ENCODE measurements around the gene APH1B.

APH1B gene

DNA sequence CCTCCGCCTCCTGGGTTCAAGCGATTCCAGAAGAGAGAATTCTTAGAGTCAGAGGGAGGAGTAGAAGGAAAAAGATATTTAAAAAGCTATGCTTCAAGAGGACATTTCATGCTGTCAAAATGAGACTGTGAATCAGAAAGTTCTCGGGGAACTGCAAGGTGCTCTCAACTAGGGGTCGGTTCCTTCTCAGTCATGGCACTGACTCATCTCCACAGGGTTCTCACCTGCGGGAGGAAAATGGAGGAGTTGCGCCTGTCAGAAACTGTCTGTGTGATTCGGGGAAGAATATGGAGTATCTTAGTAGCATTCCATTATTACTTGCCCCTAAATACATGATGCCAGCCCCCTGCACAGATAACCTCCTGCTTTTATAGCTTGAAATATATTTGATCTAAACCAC, 47.4 kb downstream of the APH1B start (continued):
- TF ChIP-seq, protein P1, sequence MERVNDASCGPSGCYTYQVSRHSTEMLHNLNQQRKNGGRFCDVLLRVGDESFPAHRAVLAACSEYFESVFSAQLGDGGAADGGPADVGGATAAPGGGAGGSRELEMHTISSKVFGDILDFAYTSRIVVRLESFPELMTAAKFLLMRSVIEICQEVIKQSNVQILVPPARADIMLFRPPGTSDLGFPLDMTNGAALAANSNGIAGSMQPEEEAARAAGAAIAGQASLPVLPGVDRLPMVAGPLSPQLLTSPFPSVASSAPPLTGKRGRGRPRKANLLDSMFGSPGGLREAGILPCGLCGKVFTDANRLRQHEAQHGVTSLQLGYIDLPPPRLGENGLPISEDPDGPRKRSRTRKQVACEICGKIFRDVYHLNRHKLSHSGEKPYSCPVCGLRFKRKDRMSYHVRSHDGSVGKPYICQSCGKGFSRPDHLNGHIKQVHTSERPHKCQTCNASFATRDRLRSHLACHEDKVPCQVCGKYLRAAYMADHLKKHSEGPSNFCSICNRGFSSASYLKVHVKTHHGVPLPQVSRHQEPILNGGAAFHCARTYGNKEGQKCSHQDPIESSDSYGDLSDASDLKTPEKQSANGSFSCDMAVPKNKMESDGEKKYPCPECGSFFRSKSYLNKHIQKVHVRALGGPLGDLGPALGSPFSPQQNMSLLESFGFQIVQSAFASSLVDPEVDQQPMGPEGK (CRISPR knock-in tag; IDR thresholded peaks at IDR 0.05; ENCODE audit: borderline replicate concordance), result no peak
- TF ChIP-seq ZFP3 (CRISPR knock-in tag; IDR thresholded peaks at IDR 0.05) (no peak), ZFP30 (CRISPR knock-in tag; IDR thresholded peaks at IDR 0.05) (no peak), TOX (CRISPR knock-in tag; IDR thresholded peaks at IDR 0.05; ENCODE audit: borderline replicate concordance) (no peak), TCF4 (CRISPR knock-in tag; IDR thresholded peaks at IDR 0.05; ENCODE audit: borderline replicate concordance) (no peak)
- TF ChIP-seq, protein P2, sequence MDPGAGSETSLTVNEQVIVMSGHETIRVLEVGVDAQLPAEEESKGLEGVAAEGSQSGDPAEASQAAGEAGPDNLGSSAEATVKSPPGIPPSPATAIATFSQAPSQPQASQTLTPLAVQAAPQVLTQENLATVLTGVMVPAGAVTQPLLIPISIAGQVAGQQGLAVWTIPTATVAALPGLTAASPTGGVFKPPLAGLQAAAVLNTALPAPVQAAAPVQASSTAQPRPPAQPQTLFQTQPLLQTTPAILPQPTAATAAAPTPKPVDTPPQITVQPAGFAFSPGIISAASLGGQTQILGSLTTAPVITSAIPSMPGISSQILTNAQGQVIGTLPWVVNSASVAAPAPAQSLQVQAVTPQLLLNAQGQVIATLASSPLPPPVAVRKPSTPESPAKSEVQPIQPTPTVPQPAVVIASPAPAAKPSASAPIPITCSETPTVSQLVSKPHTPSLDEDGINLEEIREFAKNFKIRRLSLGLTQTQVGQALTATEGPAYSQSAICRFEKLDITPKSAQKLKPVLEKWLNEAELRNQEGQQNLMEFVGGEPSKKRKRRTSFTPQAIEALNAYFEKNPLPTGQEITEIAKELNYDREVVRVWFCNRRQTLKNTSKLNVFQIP (CRISPR knock-in tag; IDR thresholded peaks at IDR 0.05; ENCODE audit: borderline replicate concordance, low read depth), result no peak

GRCh38 chr15:63327648-63328421, 50.4 kb downstream of the APH1B start:
- no peak for ATAC-seq
- TF ChIP-seq, protein P1 (CRISPR knock-in tag; IDR thresholded peaks at IDR 0.05; ENCODE audit: borderline replicate concordance), result no peak
- TF ChIP-seq CREB5 (CRISPR knock-in tag; IDR thresholded peaks at IDR 0.05; ENCODE audit: low read depth), result no peak

DNA sequence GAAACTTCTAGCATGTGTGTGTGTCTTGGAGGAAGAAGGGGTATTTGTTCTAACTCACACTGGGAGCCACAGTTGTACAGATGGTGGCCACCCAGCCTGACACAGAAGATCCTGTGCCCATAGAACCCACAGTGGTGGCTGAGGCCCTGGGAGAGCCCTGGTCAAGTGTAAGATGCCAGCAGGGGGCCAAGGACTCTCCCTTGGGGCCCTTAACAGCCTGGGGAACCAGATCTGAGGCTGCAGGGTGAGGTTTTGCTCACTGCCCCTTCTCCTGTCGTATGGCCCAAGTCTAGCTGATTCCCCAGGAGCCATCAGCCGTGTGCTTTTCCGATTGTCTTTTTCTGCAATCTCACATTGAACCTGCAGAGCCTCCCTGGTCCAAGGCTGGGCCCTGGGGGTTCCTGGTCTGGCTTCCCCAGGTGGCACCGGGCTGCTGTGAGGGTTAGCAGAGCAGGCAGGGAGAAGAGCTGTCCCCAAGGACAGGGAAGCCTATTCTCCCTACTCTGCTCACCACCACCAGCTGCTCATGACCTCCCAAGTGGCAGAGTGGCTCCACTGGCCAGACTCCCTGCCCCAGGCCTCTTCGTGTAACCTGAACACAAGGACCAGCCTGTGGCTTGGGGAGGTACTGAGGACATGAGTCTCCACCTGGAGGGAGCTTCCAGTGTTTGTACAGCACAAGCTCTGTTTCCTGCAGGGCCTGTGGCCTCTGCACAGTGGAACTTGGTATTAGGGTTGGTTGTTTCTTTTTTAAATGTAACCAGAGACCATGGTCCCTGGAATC, 52.4 kb downstream of the APH1B start:
- TF ChIP-seq TOX (CRISPR knock-in tag; IDR thresholded peaks at IDR 0.05; ENCODE audit: borderline replicate concordance), result no peak
- no peak for TF ChIP-seq CREB5 (CRISPR knock-in tag; IDR thresholded peaks at IDR 0.05; ENCODE audit: low read depth)
- no peak for TF ChIP-seq RARB (CRISPR knock-in tag; IDR thresholded peaks at IDR 0.05)
- TF ChIP-seq SNAI2 (CRISPR knock-in tag; IDR thresholded peaks at IDR 0.05), result no peak
- TF ChIP-seq CSDC2 (CRISPR knock-in tag; IDR thresholded peaks at IDR 0.05), result no peak
- TF ChIP-seq ZNF8 (CRISPR knock-in tag; IDR thresholded peaks at IDR 0.05), result no peak
- TF ChIP-seq BACH2 (CRISPR knock-in tag; IDR thresholded peaks at IDR 0.05; ENCODE audit: borderline replicate concordance), result no peak
- no peak for TF ChIP-seq PPARA (CRISPR knock-in tag; IDR thresholded peaks at IDR 0.05; ENCODE audit: borderline replicate concordance)
- no peak for TF ChIP-seq GLIS3 (CRISPR knock-in tag; IDR thresholded peaks at IDR 0.05)
- no peak for TF ChIP-seq ZNF565 (CRISPR knock-in tag; conservative IDR thresholded peaks at IDR 0.05; ENCODE audit: low read depth)
- no peak for TF ChIP-seq CSRNP3 (CRISPR knock-in tag; IDR thresholded peaks at IDR 0.05)
- TF ChIP-seq ESRRG (CRISPR knock-in tag; IDR thresholded peaks at IDR 0.05), result no peak
- TF ChIP-seq ZFP30 (CRISPR knock-in tag; IDR thresholded peaks at IDR 0.05), result no peak
- no peak for TF ChIP-seq ISL1 (CRISPR knock-in tag; IDR thresholded peaks at IDR 0.05)
- TF ChIP-seq ZNF70 (CRISPR knock-in tag; IDR thresholded peaks at IDR 0.05), result no peak
- no peak for TF ChIP-seq ZC3H10 (CRISPR knock-in tag; IDR thresholded peaks at IDR 0.05)
- no peak for TF ChIP-seq TCF4 (CRISPR knock-in tag; IDR thresholded peaks at IDR 0.05; ENCODE audit: borderline replicate concordance)
- TF ChIP-seq ZFP3 (CRISPR knock-in tag; IDR thresholded peaks at IDR 0.05), result no peak
- TF ChIP-seq, protein P1 (CRISPR knock-in tag; IDR thresholded peaks at IDR 0.05; ENCODE audit: borderline replicate concordance), result no peak
- no peak for ATAC-seq
